Activated naive CD8-positive, alpha-beta T cell treated with anti-CD3 and anti-CD28 coated beads for 36 hours (primary cell): ENCODE measurements around the gene ATP6V1G3. TPM values are rescaled to one million over a fixed set of nuclear protein-coding genes. Genes with fewer than 3 reads are reported as not detected.
"Not testable (repeated sequence)": the region's sequence is repeated elsewhere in the genome, so short reads cannot be mapped to it uniquely, and the experiment has no call there.

Source experiments
- DNase-seq: peaks from one replicate; pipeline ENCODE4 v3.0.0; 2021
- H3K27ac Mint-ChIP-seq: one replicate; pipeline ENCODE4 v1.8.0; 2022; ENCODE audit warnings: mild to moderate bottlenecking, moderate library complexity, mixed read lengths
- H3K27me3 Mint-ChIP-seq: one replicate; pipeline ENCODE4 v1.8.0; 2022; ENCODE audit warnings: mild to moderate bottlenecking, mixed read lengths
- H3K36me3 Mint-ChIP-seq: one replicate; pipeline ENCODE4 v1.8.0; 2021; ENCODE audit warnings: mild to moderate bottlenecking, mixed read lengths
- H3K4me1 Mint-ChIP-seq: one replicate; pipeline ENCODE4 v1.8.0; 2021; ENCODE audit warnings: mixed read lengths
- H3K4me3 Mint-ChIP-seq: one replicate; pipeline ENCODE4 v1.8.0; 2022; ENCODE audit warnings: mild to moderate bottlenecking, moderate library complexity, mixed read lengths
- H3K9me3 Mint-ChIP-seq: one replicate; pipeline ENCODE4 v1.8.0; 2022; ENCODE audit warnings: mixed read lengths
- total RNA-seq, 2 experiments: library from RNA; stranded (reverse); gene quantifications; one replicate each; pipeline ENCODE4 v1.2.3, GENCODE V29; 2021

Gene ATP6V1G3
- total RNA-seq, 2 experiments from 2014 or later = not detected

DNA sequence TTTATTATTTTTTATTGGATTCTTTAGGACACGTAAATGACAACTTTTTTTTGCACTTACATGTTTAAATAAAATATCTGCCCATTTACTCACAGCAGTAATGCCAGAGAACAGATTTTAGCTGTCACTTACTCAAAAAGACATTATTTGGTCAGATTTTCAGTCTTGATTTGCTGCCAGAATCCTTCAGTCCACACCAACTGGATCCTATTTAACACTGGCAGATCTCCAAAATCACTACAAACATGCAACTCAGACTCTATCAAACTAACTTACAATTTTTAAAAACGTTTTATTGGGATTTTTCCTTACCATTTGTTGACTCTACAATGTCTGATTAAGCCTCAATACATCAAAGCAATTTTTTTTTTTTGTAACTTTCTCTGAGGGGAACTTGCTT is 11.1 kb downstream of the ATP6V1G3 start:
- H3K4me1 Mint-ChIP-seq = peaks cover 70% of the 10 kb centered on the region
- H3K4me3 Mint-ChIP-seq = no peak overlapping the region
- peaks cover 22% of the 10 kb centered on the region for H3K36me3 Mint-ChIP-seq
- DNase-seq = no peak
- no peak overlapping the region for H3K27ac Mint-ChIP-seq
- no peaks in the 10 kb centered on the region for H3K27me3 Mint-ChIP-seq
- peaks cover 9% of the 10 kb centered on the region for H3K9me3 Mint-ChIP-seq

DNA sequence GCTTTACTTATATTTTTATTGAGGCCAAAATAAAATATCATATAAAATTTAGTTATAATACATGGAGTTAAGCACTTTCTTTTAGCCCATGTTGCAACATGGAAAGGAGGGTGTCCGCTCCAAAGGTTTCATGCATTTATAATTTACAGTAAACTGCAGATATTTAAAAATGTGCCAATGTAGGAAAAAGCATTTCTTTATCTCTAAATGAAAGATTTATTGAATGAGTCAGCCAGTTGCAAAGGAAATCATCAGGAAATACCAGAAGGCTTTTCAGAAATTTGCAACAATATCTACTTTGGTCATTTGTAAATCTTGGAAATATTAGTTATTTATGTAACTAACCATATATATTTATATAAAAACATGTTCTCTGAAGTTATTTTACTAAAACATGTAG is 12.1 kb downstream of the ATP6V1G3 start:
- no peak overlapping the region for H3K27ac Mint-ChIP-seq
- peaks cover 17% of the 10 kb centered on the region for H3K36me3 Mint-ChIP-seq
- H3K9me3 Mint-ChIP-seq = peaks cover 6% of the 10 kb centered on the region
- H3K4me3 Mint-ChIP-seq = no peak overlapping the region
- DNase-seq = no peak
- H3K4me1 Mint-ChIP-seq = peaks cover 62% of the 10 kb centered on the region
- H3K27me3 Mint-ChIP-seq = no peaks in the 10 kb centered on the region

DNA sequence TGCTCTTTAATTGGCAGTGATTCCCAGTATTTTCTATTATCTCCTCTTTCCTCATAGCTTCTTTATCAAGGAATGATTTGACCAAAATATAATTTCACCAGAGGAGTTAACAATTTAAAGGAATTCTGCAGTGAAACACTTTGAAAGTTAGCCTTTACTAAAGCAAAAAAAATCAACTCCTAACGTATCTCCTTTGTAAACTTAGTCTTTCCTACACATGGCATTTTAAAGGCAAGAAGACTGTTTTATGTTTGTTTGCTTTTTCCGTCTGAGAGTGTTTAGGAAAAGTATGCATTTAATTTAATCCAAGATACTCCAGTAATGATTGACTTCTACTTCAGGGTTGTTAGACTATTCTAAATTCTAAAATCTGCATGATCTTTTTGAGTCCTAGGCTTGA is 15.9 kb downstream of the ATP6V1G3 start:
- Mint-ChIP-seq H3K27ac (peak overlapping the region; percentile 99), H3K4me1 (peaks cover 73% of the 10 kb centered on the region), H3K36me3 (peaks cover 5% of the 10 kb centered on the region)

DNA sequence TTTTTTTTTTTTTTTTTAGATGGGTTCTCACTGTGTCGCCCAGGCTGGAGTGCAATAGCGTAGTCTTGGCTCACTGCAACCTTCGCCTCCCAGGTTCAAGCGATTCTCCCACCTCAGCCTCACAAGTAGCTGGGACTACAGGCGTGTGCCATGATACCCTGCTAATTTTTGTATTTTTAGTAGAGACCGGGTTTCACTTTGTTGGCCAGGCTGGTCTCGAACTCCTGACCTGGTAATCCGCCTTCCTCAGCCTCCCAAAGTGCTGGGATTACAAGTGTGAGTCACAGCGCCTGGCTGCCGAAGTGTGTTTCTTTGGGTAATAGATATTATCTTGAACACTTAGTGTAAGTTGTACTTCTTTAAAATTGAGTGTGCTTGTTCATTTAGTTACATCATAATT is 16.4 kb downstream of the ATP6V1G3 start:
- H3K27me3 Mint-ChIP-seq, H3K36me3 Mint-ChIP-seq, H3K9me3 Mint-ChIP-seq: not testable (repeated sequence)
- Mint-ChIP-seq H3K27ac (peak overlapping the region; percentile 99), H3K4me3 (peak overlapping the region; percentile 76), H3K4me1 (peaks cover 74% of the 10 kb centered on the region)
- DNase-seq = peak; percentile 22

More for the DNA sequence above, 15.9 kb downstream of the ATP6V1G3 start:
- no peak for DNase-seq
- Mint-ChIP-seq H3K4me3 (peak overlapping the region; percentile 76), H3K9me3 (no peaks in the 10 kb centered on the region), H3K27me3 (no peaks in the 10 kb centered on the region)

DNA sequence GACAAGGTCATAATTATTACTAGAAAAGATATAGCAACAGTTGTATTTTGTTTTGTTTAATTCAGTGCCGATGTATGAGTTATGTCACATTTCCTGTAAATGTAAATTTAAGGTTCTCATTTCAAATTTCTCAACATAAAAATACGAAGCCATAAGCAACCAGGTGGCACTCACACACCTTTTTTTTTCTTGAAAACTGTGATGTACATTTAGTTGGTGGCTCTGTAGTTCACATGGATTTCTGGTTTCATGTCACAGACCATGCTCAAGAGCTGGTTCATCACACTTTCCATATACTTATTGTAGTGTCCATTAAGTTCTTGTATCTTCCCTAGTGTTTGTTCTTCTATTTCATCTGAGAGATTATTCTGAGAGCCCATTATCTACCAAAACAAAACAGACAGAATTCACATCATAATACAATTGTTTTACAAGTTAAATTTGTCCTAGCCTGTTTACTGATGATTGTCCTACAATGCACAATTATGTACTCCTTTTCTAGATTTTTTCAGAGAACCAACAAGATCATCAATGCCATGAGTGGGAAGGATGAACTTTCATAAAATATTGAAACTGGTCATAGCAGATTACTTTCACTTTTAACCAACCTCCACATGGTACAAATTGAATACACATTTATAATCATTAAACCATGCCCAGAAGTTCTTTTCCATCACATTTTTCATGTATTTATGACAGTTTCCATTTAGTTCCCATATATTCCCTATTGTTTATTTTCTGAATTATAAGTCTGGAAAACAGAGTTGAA is 17.1 kb downstream of the ATP6V1G3 start:
- H3K4me1 Mint-ChIP-seq = peaks cover 80% of the 10 kb centered on the region
- H3K27me3 Mint-ChIP-seq = no peaks in the 10 kb centered on the region
- H3K36me3 Mint-ChIP-seq = peaks cover 5% of the 10 kb centered on the region
- peak overlapping the region; percentile 76 for H3K4me3 Mint-ChIP-seq
- no peaks in the 10 kb centered on the region for H3K9me3 Mint-ChIP-seq
- DNase-seq = peak; percentile 17
- H3K27ac Mint-ChIP-seq = peak overlapping the region; percentile 99

DNA sequence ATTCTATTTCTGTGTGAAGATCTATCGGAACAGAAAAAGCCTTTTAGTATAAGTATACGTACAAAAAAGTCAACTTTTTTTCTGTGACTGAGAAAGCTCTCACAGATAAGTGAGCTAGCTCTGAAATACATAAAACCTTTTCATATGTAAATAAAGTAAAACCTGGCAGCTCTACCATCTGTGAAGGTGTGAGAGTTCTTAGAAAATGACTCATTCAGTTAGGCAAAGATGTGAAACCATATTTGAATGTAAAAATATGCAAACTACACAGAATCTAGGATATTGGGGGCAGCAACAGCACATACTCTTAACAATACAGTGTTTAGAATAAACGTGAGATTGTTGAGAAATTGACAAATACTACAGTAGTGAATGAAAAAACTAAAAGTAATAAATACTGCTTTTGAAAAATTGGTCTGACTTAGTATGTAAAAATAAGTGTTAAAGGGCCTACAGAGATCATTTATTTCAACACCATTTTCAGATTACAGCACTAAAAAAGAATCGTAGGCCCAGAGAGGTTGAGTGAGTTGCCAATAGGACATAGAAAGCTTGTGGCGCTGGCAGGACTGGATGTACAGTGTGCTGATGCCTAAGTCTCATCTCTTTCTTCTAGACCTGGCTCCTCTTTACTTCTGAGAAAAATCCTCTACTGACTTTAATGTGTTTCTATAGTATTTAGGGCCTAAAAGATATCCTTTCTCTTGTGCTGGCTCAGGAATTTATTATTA is 19.8 kb downstream of the ATP6V1G3 start:
- H3K27ac Mint-ChIP-seq = peak overlapping the region; percentile 87
- peaks cover 62% of the 10 kb centered on the region for H3K4me1 Mint-ChIP-seq
- H3K9me3 Mint-ChIP-seq = no peaks in the 10 kb centered on the region
- H3K36me3 Mint-ChIP-seq = no peaks in the 10 kb centered on the region
- peak overlapping the region; percentile 56 for H3K4me3 Mint-ChIP-seq
- H3K27me3 Mint-ChIP-seq = no peaks in the 10 kb centered on the region
- DNase-seq = peak; percentile 8

DNA sequence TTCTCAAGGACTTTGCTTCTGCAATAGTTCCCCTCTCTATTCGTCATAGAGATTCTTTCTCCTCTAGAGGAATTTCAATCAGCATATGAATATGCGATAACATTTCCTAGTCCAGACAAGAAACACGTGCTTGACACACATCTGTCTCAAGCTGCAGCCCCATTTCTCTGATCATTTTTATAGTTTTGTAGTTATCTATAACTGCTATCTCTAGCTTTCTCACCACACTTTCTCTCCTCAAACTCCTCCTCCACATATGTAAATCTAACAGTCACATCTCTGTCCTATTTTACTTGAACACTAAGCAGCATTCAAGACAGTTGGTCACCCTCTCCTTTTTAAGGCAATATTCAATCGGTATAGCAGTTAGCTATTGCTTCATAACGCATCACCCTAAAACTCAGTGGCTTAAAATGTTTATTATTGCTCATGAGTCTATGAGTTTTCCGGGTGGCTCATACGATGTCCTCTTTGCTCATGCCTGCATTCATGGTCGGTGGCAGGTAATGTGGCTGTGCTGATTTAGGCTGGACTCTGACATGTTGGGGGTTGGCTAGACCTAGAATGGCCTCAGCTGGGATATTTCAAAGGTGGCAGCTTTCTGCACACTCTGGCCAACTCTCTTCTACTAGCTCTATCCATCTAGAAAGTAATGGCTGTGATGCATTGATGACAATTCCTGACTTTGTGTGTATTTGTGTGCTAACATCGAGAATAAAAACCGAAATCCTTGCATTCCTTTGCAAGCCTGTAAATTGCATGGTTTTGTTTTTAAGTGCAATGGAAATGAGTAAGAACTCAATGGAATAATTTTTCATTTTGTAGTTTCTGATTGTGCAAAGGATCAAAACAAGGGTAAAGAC is 20.6 kb downstream of the ATP6V1G3 start:
- H3K9me3 Mint-ChIP-seq = no peaks in the 10 kb centered on the region
- H3K4me3 Mint-ChIP-seq = peak overlapping the region; percentile 56
- DNase-seq = no peak
- H3K4me1 Mint-ChIP-seq = peaks cover 57% of the 10 kb centered on the region
- peak overlapping the region; percentile 87 for H3K27ac Mint-ChIP-seq
- H3K36me3 Mint-ChIP-seq = no peaks in the 10 kb centered on the region
- no peaks in the 10 kb centered on the region for H3K27me3 Mint-ChIP-seq

DNA sequence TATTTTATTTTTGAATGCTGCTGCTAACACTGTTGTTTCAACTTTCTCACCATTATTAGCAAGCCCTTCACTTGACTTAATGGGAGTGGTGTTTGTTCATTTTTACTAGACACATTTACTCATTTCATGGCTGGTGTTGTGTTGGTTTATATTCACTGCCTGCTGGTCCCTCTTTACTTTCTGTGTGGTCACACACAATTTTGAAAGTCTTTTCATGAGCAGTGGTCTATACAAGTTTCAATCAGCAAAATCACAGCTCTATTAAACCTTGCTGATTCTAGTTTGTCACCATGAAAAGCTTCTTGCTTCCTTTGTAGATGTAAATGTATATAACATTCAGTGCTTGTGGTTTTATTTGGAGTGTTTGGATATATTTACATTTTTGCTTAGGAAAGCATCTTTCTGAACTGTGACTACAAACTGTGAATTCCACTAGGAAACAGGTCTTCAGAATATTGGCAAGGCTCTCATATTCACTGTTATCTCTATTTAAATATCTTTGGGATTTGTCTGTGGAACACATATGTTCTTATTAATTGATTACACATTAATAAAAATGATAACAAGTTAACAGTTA is 22.8 kb downstream of the ATP6V1G3 start:
- H3K36me3 Mint-ChIP-seq = no peaks in the 10 kb centered on the region
- H3K4me3 Mint-ChIP-seq = no peak overlapping the region
- DNase-seq = no peak
- no peaks in the 10 kb centered on the region for H3K27me3 Mint-ChIP-seq
- no peak overlapping the region for H3K27ac Mint-ChIP-seq
- no peaks in the 10 kb centered on the region for H3K9me3 Mint-ChIP-seq
- H3K4me1 Mint-ChIP-seq = peaks cover 45% of the 10 kb centered on the region

DNA sequence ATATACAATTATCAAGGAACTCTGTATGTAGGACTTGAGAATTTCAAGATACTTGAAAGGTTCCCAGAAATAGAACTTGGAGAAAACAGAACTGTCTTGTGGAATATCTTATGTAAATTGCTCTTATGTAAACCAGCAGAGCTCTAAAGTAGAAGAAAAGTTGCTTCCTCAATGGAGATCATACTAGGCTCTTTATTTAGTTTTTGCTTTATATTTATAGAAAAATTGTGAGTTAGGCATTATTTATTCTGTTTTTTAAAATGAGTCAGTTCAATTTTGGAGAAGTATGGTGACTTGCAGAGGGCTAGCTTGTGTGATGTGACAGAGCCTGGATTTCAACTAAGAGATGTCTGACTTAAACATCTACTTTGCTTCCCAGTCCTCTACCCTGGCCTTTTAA is 40.4 kb downstream of the ATP6V1G3 start:
- no peaks in the 10 kb centered on the region for H3K27me3 Mint-ChIP-seq
- H3K4me1 Mint-ChIP-seq = peaks cover 14% of the 10 kb centered on the region

DNA sequence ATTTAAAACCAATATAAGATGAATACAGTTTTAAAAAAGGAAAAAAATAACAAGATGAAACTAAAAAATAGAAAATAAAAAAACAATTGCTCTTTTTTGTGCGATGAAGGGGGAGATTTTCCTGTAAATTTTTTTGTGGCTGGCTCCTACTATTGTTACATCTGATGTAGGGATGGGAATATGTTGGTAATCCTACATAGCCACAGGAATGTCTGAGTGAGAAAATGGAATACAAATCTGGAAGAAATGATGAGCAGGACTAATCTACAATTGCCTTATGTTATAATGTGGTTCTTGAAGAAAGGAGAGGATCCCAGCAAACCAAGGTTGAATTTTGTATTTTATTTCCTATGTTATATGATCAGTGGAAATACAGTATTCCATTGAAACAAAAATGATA is 40.9 kb downstream of the ATP6V1G3 start:
- no peak overlapping the region for H3K4me3 Mint-ChIP-seq
- H3K27ac Mint-ChIP-seq = no peak overlapping the region

More for the DNA sequence above, 40.4 kb downstream of the ATP6V1G3 start:
- Mint-ChIP-seq H3K27ac (no peak overlapping the region), H3K4me3 (no peak overlapping the region), H3K9me3 (peaks cover 17% of the 10 kb centered on the region), H3K36me3 (peaks cover 7% of the 10 kb centered on the region)
- DNase-seq = no peak

DNA sequence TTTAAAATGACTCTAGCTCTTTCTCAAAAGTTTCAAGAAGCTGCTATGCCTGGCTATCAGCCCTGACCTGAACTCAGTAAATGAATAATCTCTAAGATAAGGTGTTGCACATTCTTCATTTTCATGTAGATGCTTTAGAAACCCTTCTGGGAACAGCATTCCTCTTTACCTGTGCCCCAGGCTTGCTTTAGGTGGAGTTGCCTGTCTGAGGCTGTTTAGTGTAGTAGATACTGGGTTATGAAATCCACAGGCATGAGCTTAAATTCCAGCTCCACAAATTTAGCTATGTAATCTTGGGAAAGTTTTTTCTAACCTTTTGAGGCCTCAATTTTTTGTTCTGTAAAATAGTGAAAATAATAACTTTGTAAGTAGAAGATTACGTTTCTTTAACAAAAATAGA is 41.6 kb downstream of the ATP6V1G3 start:
- no peak overlapping the region for H3K27ac Mint-ChIP-seq
- peaks cover 16% of the 10 kb centered on the region for H3K9me3 Mint-ChIP-seq
- no peak for DNase-seq
- no peaks in the 10 kb centered on the region for H3K27me3 Mint-ChIP-seq
- peaks cover 7% of the 10 kb centered on the region for H3K36me3 Mint-ChIP-seq
- no peak overlapping the region for H3K4me3 Mint-ChIP-seq
- peaks cover 14% of the 10 kb centered on the region for H3K4me1 Mint-ChIP-seq

More for the DNA sequence above, 40.9 kb downstream of the ATP6V1G3 start:
- Mint-ChIP-seq H3K4me1 (peaks cover 14% of the 10 kb centered on the region), H3K27me3 (no peaks in the 10 kb centered on the region), H3K36me3 (peaks cover 7% of the 10 kb centered on the region), H3K9me3 (peaks cover 17% of the 10 kb centered on the region)
- no peak for DNase-seq

DNA sequence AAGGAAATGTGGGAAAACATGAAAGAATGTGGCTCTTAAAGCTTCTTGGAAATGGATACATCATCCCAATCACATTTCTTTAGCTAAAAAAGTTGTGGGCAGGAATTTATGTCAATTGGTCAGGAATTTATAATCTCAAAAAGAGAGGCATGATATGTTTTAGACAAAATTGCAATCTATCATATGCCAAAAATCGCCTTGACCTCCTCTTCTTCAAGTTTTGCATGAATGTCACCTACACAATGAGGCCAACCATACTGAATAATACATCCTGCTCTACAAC is 42.4 kb downstream of the ATP6V1G3 start:
- no peaks in the 10 kb centered on the region for H3K27me3 Mint-ChIP-seq
- no peak overlapping the region for H3K27ac Mint-ChIP-seq
- DNase-seq = no peak
- peaks cover under 1% of the 10 kb centered on the region for H3K36me3 Mint-ChIP-seq
- H3K4me1 Mint-ChIP-seq = peaks cover 14% of the 10 kb centered on the region
- no peak overlapping the region for H3K4me3 Mint-ChIP-seq
- peaks cover 8% of the 10 kb centered on the region for H3K9me3 Mint-ChIP-seq

DNA sequence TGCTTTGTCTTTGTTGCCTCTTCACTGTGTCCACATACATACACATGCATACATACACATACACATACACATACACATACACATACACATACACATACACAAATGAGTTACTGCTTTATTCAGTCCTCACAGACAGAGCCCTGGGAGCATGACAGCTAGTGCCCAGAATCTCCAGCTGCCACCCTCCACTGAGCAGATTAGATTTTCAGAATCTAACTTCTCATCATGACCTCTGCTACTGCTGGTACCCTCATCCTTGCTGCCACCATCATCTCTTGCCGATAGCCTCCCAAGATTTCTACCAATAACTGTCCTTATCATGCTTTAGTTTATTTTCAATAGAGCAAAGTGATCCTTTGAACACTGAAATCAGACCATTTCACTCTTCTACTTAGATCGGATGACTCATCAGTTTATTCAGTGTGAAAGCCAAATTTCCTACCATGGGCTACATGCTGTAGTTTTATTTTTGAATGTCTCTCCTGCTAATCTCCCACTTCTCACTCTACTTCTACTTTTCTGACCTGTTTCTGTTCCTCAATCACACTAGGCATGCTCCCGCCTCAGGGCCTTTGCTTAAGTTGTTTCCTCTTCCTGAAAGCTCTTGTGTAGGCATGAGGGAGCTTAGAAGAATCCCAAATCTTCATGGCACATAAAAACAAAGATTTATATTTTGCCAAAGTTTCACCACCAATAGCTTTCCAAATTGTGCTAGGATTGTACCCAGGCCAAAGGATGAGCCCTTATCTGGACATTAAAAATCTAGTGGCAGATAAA is 43.0 kb downstream of the ATP6V1G3 start:
- H3K9me3 Mint-ChIP-seq = peaks cover 7% of the 10 kb centered on the region
- no peak overlapping the region for H3K4me3 Mint-ChIP-seq
- no peaks in the 10 kb centered on the region for H3K36me3 Mint-ChIP-seq
- DNase-seq = no peak
- no peaks in the 10 kb centered on the region for H3K27me3 Mint-ChIP-seq
- peaks cover 13% of the 10 kb centered on the region for H3K4me1 Mint-ChIP-seq
- H3K27ac Mint-ChIP-seq = no peak overlapping the region
